SU-DHL-6 (cell line): Measurements from ENCODE around the gene SH3GLB1.

Experiments used
- EZH2phosphoT487 ChIP-seq: fragments of 200-600 bp; sonication (generic), shearing (Covaris generic); conservative IDR thresholded peaks from 2 replicates; pipeline ENCODE4 v1.6.1; 2018; ENCODE audit warnings: mild to moderate bottlenecking, antibody characterized with exemption, low read length, moderate library complexity, mixed read lengths
- TF ChIP-seq, protein P1 (sequence below): fragments of 200-600 bp; sonication (generic); IDR thresholded peaks from one replicate; pipeline ENCODE4 v1.5.1; 2017; ENCODE audit warnings: antibody characterized with exemption, mild to moderate bottlenecking, low read length, moderate library complexity; ENCODE audit not compliant: insufficient read depth, poor library complexity, severe bottlenecking

DNA sequence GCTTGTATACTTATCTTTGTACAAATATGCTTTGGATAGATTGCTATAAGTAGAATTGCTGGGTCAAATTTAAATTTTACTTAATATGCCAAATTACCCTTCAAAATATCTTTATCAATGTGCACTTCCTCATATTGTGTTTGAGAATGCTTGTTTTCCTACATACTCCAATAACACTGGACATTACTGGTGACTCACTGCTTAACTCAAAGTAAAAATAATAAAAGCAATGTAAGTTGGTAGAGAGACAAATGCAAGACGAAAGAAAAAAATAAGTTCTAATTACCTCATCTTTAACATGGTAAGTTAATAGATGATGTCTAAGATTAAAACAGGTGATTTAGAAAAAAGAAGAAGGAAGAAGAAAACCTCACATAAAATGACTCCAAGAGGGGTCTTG, 7.9 kb upstream of the SH3GLB1 start:
- TF ChIP-seq, protein P1, sequence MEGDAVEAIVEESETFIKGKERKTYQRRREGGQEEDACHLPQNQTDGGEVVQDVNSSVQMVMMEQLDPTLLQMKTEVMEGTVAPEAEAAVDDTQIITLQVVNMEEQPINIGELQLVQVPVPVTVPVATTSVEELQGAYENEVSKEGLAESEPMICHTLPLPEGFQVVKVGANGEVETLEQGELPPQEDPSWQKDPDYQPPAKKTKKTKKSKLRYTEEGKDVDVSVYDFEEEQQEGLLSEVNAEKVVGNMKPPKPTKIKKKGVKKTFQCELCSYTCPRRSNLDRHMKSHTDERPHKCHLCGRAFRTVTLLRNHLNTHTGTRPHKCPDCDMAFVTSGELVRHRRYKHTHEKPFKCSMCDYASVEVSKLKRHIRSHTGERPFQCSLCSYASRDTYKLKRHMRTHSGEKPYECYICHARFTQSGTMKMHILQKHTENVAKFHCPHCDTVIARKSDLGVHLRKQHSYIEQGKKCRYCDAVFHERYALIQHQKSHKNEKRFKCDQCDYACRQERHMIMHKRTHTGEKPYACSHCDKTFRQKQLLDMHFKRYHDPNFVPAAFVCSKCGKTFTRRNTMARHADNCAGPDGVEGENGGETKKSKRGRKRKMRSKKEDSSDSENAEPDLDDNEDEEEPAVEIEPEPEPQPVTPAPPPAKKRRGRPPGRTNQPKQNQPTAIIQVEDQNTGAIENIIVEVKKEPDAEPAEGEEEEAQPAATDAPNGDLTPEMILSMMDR, result no peak
- no peak for TF ChIP-seq EZH2phosphoT487
